ENCODE measurements around the gene CORO2B. TPM values are rescaled to one million over a fixed set of nuclear protein-coding genes. Genes with fewer than 3 reads are reported as not detected.

The CORO2B gene
- total RNA-seq, 2 donors from 2014 or later = 4.3 to 8.5 TPM

GRCh38 chr15:68583321-68583720 is 4.5 kb downstream of the CORO2B start:
- no peaks in the 10 kb centered on the region for H3K9me3 ChIP-seq
- no peak for TF ChIP-seq CTCF (IDR thresholded peaks at IDR 0.05)
- peak overlapping the region; percentile 54 to 61 for H3K27ac ChIP-seq
- DNase-seq (ENCODE audit: low spot score) = no peak
- H3K4me3 ChIP-seq = no peak overlapping the region
- no peak for ATAC-seq (ENCODE audit: insufficient number of reproducible peaks, low FRiP score, low read depth)
- no peaks in the 10 kb centered on the region for H3K27me3 ChIP-seq (replicated peaks; ENCODE audit: insufficient read depth)
- H3K36me3 ChIP-seq = no peaks in the 10 kb centered on the region
- H3K4me1 ChIP-seq (ENCODE audit: control insufficient read depth in 1 of 2, low read depth in 2 of 2) = peaks cover 2 to 57% of the 10 kb centered on the region in 2 donors

GRCh38 chr15:68583936-68584755 is 5.4 kb downstream of the CORO2B start:
- H3K9me3 ChIP-seq = no peaks in the 10 kb centered on the region
- no peak overlapping the region for H3K4me3 ChIP-seq
- no peak for ATAC-seq (ENCODE audit: insufficient number of reproducible peaks, low FRiP score, low read depth)
- peak overlapping the region; percentile 54 to 61 for H3K27ac ChIP-seq
- DNase-seq (ENCODE audit: low spot score) = no peak
- no peak for TF ChIP-seq CTCF (IDR thresholded peaks at IDR 0.05)
- H3K27me3 ChIP-seq (replicated peaks; ENCODE audit: insufficient read depth) = no peaks in the 10 kb centered on the region
- peaks cover 2 to 64% of the 10 kb centered on the region in 2 donors for H3K4me1 ChIP-seq (ENCODE audit: control insufficient read depth in 1 of 2, low read depth in 2 of 2)
- H3K36me3 ChIP-seq = no peaks in the 10 kb centered on the region

GRCh38 chr15:68584756-68585573 is 6.2 kb downstream of the CORO2B start:
- Histone ChIP-seq H3K4me1 (ENCODE audit: control insufficient read depth in 1 of 2, low read depth in 2 of 2) (peaks cover 2 to 65% of the 10 kb centered on the region in 2 donors), H3K4me3 (no peak overlapping the region), H3K36me3 (no peaks in the 10 kb centered on the region), H3K27ac (peak overlapping the region; percentile 54 to 61), H3K9me3 (no peaks in the 10 kb centered on the region), H3K27me3 (replicated peaks; ENCODE audit: insufficient read depth) (no peaks in the 10 kb centered on the region)
- TF ChIP-seq CTCF (IDR thresholded peaks at IDR 0.05) = no peak
- DNase-seq (ENCODE audit: low spot score) = no peak
- no peak for ATAC-seq (ENCODE audit: insufficient number of reproducible peaks, low FRiP score, low read depth)

- Histone ChIP-seq H3K27ac (peak overlapping the region in 1 of 2 donors; percentile 6), H3K9me3 (no peaks in the 10 kb centered on the region), H3K27me3 (replicated peaks; ENCODE audit: insufficient read depth) (no peaks in the 10 kb centered on the region), H3K36me3 (no peaks in the 10 kb centered on the region), H3K4me1 (ENCODE audit: control insufficient read depth in 1 of 2, low read depth in 2 of 2) (peaks cover 2 to 73% of the 10 kb centered on the region in 2 donors), H3K4me3 (no peak overlapping the region)
- TF ChIP-seq CTCF (IDR thresholded peaks at IDR 0.05) = no peak
- DNase-seq (ENCODE audit: low spot score) = no peak
- ATAC-seq (ENCODE audit: insufficient number of reproducible peaks, low FRiP score, low read depth) = no peak
Measured at GRCh38 chr15:68585574-68586273, 6.9 kb downstream of the CORO2B start.
